HG03045 (cell line): ENCODE data around the gene EID3.

ENCODE experiments used
- ATAC-seq: cut with Tn5 transposase; IDR thresholded peaks from one replicate; pipeline ENCODE4 v1.9.1; 2021; ENCODE audit warnings: mild to moderate bottlenecking, moderate library complexity; ENCODE audit not compliant: unreplicated experiment

The EID3 gene

DNA sequence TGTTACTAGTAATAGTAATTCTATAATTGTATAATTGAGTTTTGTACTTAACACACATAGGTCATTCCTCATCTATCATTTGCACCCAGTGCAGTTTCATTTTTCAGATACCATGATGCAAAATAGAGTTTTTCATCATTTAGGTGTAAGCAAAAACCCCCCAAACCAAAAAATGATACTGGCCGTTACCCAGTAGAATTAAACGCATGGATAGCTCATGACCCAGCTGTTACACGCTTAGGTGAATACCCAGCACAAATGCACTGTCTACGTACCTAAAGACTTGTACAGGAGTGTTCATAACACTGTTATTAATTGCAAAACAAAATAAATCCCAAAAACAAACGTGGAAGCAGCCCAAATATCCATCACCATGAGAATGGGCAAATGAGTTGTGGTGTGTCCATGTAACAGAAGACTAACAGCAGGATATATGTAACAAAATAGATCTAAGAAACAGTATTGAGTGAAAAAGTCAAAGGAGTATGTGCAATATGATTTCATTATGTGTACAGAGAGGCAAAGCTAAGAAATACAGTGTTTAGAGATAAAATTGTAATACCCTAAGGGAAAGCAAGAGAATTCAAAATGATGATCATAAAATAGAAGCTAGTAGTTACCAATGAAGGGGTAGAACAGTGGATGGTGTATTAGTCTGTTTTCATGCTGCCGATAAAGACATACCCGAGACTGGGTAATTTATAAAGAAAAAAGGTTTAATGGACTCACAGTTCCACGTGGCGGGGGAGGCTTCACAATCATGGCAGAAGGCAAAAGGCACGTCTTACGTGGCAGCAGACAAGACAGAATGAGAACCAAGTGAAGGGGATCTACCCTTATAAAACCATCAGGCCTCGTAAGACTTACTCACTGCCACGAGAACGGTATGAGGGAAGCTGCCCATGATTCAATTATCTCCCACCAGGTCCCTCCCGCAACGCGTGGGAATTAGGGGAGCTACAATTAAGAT, 49.8 kb downstream of the EID3 start:
- ATAC-seq: no peak

DNA sequence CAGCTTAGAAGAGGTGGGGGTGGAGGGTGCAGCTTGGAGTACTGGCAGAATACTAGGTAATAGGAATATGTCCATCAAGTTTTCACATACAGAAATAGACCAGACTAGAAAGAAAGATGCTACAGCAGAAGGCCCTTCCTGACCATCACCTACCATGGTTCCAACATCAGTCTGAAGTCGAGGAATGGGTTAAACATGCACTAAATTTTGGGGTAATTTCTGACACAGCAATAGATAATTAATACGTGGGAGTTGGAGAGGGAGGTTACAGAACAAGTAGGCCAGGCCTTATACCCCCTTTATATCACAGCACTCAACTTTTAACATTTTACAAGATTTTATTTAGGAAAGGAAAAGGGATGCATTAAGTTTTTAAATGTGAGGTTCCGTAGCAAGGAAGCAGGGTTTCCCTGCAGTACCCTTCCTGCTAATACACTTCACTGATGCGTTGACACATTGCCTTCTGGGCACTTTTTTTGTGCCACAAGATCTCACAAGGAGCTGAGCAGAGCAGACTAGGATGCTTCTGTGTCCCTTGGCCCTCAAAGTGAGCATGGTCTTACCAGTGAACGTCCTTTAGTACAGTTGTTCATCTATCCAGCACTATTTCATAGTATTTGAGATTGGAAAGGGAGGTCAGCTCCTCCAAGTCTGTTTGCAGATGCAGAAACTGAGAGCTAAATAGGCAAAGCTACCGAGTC, 50.8 kb downstream of the EID3 start:
- ATAC-seq: no peak
